HG02763 (cell line): ENCODE measurements around the gene UPB1.
"Not testable (repeated sequence)": the region's sequence is repeated elsewhere in the genome, so short reads cannot be mapped to it uniquely, and the experiment has no call there.

Experiments used
- ATAC-seq: cut with Tn5 transposase; IDR thresholded peaks from one replicate; pipeline ENCODE4 v1.9.1; 2021; ENCODE audit warnings: mild to moderate bottlenecking, moderate library complexity; ENCODE audit not compliant: unreplicated experiment

The UPB1 gene

GRCh38 chr22:24525416-24526037, 30.4 kb downstream of the UPB1 start:
- peak; percentile 67 for ATAC-seq

GRCh38 chr22:24526191-24526590, 31.1 kb downstream of the UPB1 start:
- no peak for ATAC-seq

DNA sequence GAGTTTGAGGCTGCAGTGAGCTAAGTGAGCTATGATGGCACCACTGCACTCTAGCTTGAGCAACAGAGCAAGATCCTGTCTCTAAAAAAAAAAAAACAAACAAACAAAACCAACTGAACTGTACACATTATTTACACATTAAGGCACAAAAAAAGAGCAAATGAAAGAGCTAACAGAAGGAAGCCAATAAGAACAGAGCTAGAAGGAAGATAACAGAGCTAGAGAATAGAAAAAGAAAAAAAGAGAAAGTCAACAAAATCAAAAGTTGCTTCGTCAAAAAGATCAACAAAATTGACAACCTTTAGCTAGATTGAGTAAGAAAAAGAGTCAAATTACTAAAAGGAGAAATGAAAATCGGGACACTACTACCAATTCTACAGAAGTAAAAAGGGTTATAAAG, 34.8 kb downstream of the UPB1 start:
- ATAC-seq, result no peak

- ATAC-seq, result not testable (repeated sequence)
These were observed 35.8 kb downstream of the UPB1 start for GRCh38 chr22:24530968-24531367.

DNA sequence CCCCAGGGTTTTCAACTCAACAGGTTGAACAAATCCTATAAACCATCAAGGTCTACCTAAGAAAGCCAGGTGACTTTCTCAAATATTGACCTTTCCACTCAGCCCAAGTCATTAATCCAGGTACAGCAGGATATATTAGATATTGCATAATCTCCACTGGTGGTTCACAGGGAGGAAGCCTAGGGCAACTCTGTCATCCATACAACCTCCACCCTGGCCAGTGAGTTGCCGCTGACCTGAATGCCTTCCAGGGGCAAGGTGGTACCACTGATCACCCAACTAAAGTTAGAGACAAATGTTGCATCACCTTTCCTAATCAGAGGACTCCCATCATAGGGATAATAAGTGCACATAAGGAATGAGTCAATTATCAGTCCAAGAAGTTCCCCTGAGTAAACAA, 36.9 kb downstream of the UPB1 start:
- ATAC-seq, result no peak

DNA sequence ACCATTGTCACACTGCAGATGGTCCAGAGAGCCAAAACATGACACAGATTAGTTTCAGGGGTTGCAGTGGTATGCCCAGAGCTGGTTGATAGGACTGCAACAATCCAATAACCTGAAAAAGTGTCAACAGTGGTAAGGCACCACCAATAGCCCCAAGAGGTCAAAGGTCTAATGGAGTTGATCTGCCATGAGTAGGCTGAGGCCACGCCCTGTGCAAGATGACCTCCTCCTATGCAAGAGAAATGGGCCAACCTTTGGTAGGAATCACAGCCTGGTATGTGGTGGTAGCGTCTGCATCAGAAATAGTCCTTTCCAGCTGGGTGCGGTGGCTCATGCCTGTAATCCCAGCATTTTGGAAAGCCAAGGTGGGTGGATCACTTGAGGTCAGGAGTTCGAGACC, 40.2 kb downstream of the UPB1 start:
- no peak for ATAC-seq

- no peak for ATAC-seq
These were observed 41.0 kb downstream of the UPB1 start for GRCh38 chr22:24536089-24536488.

- ATAC-seq, result no peak
These were observed 45.3 kb downstream of the UPB1 start for GRCh38 chr22:24540470-24540869.

- no peak for ATAC-seq
These were observed 46.8 kb downstream of the UPB1 start for GRCh38 chr22:24541681-24542515.

DNA sequence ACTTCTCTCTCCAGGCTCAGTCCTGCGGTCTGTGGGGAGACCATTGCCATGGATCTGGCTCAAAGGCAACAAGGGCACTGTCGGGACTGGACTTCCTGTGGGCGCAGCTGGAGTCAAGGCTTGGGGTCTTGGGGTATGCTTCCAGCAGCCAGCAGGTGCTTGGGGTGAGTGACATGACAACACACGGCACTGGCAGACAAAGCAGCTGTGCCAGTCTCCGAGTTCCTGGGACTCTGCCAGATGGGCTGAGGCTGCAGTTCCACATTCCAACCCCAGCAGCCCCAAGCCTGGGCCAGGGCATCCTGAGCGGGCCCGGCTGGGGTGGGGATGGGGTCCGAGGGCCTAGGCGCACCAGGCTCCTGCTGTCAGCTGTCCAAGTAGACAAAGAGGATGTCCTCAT, 47.5 kb downstream of the UPB1 start:
- no peak for ATAC-seq

- no peak for ATAC-seq
These were observed 48.1 kb downstream of the UPB1 start for GRCh38 chr22:24543185-24543601.

- no peak for ATAC-seq
These were observed 48.6 kb downstream of the UPB1 start for GRCh38 chr22:24543679-24544243.

DNA sequence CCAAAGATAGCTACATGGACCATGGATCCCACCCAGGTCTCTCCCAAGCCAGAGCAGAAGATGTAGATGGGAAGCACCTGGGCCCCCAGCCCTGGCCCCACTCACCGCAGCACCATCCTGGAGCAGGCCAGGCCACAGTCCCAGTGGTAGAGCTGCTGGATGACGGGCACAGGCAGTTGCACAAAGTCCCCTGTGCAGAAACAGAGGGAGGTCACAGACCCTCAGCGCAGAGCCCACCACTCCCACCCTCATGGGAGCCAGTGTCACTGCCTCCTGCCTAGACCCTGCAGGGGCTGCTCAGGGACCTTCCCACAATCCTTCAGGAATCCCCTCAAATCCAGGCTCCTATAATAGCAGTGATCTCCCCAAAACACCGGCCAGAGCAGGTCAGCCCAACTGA, 53.7 kb downstream of the UPB1 start:
- ATAC-seq, result no peak

DNA sequence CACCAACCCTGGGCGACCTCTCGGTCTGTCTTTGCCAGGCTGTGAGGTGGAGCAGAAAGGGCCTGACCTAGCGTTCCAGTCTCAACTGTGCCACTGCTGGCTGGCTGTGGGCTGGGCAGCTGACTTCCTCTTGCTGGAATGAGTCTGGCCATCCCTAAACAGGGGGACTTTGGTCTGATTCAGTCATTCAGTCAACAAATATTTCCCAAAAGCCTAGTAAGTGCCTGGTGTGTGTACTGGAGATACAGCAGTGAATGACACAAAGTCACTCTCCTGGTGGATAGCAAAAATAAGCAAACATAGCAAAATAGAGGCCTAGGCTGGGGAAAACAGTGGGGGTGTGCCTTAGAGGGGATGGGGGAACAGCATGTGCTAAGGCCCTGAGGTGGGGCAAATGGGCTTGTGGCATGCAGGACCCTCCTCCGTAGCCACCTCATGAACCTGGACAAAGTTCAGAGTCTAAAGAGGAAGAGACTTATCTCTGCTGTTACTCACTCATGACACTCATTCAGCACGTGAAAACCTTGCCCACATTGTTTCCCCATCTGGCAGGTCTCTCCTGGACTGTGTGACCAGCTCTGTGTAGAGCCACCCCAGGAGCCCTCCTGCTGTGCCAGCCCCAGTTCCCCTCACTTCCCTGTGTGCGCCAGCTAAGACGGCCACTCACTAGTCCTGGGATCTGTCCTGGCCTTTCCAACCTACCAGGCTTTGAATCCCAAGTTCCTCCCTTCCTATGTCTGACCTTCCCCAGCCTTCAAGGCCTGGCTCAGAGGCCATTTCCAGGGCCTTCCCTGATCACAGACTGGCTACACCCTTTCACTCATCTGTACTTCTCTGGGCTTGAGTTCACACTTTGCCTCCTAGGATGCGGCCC, 55.1 kb downstream of the UPB1 start:
- no peak for ATAC-seq

DNA sequence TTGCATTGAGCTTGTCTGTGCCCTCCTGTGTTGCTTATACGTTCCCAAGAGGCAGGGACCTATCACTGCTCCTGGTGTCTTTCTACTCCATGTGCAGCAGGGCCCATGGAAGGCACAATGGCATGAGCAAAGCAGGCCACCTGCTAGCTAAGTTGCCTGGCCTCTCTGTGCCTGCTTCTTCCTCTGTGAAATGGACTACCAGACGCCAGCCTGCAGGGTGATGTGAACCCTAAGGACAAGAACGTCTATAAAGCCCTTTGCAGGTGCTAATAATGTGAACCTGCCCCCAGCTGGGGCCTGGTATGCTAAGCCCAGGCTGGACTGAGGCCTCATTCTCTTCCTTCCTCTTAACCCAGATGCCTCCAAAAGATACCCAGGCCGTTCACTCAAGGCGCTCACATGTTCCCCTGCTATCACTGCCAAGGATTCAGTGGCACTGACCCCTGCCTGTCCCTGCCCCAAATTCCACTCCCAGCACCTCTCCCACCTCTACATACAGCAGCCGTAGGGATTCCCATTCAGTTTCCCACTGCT, 55.8 kb downstream of the UPB1 start:
- no peak for ATAC-seq

GRCh38 chr22:24552503-24553286, 57.6 kb downstream of the UPB1 start:
- ATAC-seq, result not testable (repeated sequence)

- ATAC-seq, result no peak
These were observed 58.6 kb downstream of the UPB1 start for GRCh38 chr22:24553597-24554312.

DNA sequence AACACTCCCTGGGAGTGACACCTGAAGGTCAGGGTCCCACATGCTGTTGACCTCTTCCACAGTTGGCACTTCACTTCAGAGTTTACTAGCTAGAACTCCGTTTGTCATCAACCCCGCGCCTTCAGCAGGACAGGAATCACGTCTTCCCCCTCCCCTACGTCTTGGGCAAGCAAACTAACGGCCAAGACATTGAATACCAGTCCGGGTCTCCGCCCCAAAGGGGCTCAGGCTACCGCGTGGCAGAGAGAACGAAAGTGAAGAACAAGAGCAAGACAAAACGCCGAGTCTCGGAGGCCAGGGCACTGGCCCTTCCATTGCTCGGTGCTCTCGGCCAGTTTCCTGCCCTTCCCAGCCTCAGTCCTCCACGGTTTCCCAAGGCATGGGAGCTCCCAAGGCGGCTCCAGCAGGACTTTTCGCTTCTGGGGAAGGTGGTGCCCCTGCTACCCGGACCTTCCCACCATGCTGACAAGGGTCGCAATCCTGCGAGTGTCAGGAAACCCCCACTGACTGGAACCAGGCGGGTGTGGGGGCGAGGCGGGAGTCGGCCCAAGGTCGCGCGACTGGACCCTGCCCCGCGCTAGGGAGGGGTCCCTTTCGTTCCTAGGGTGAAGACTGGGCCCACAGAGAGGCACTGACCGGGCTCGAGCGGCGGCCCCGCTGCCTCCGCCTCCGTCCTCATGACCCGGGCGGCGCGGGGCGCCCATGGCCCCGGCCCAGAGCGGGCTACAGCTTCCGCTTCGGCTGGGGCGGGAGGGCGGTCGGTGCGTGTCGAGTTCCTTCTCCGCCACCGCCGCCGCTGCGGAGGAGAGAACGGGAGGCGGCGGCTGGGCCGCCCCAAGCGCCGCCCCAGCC, 59.4 kb downstream of the UPB1 start, which contains the start of gene GUCD1:
Gene GUCD1, minus strand, starts transcription at position 826 of the 852 bp plus-strand sequence. Its CDS starts 147 bp downstream, at position 679.
- ATAC-seq, result peak; percentile 15
